HG03442 (cell line): ENCODE results near the gene CNNM4.

Experiments
- ATAC-seq: cut with Tn5 transposase; IDR thresholded peaks from one replicate; pipeline ENCODE4 v1.9.1; 2021; ENCODE audit warnings: mild to moderate bottlenecking, moderate library complexity; ENCODE audit not compliant: unreplicated experiment

CNNM4 gene

GRCh38 chr2:96828436-96828835 is 67.7 kb downstream of the CNNM4 start:
- no peak for ATAC-seq

GRCh38 chr2:96828874-96829273 is 68.2 kb downstream of the CNNM4 start:
- ATAC-seq: no peak

- ATAC-seq: no peak
Observed at GRCh38 chr2:96830044-96830562, 69.4 kb downstream of the CNNM4 start.

- no peak for ATAC-seq
Observed at GRCh38 chr2:96831679-96832078, 71.0 kb downstream of the CNNM4 start.

GRCh38 chr2:96832408-96832753 is 71.7 kb downstream of the CNNM4 start:
- no peak for ATAC-seq

- ATAC-seq: no peak
Observed at GRCh38 chr2:96832754-96833507, 72.2 kb downstream of the CNNM4 start.

GRCh38 chr2:96835830-96836229 is 75.1 kb downstream of the CNNM4 start:
- ATAC-seq: no peak

GRCh38 chr2:96837575-96837974 is 76.9 kb downstream of the CNNM4 start:
- ATAC-seq: no peak

GRCh38 chr2:96838345-96839292 is 77.9 kb downstream of the CNNM4 start:
- ATAC-seq: no peak

GRCh38 chr2:96839293-96839874 is 78.7 kb downstream of the CNNM4 start:
- ATAC-seq: peak; percentile 70

GRCh38 chr2:96839875-96840850 is 79.5 kb downstream of the CNNM4 start:
- ATAC-seq: no peak

- ATAC-seq: no peak
Observed at GRCh38 chr2:96841701-96842495, 81.2 kb downstream of the CNNM4 start.

- ATAC-seq: no peak
Observed at GRCh38 chr2:96842600-96842999, 81.9 kb downstream of the CNNM4 start.

- no peak for ATAC-seq
Observed at GRCh38 chr2:96843538-96844268, 83.0 kb downstream of the CNNM4 start, which contains the start of gene ANKRD23. TSS of gene ANKRD23 (minus strand) at chr2:96844021. CDS start at chr2:96843992, 29 bp downstream.

- ATAC-seq: no peak
Observed at GRCh38 chr2:96844405-96844808, 83.7 kb downstream of the CNNM4 start.

GRCh38 chr2:96846825-96847224 is 86.1 kb downstream of the CNNM4 start:
- no peak for ATAC-seq

GRCh38 chr2:96847586-96847985 is 86.9 kb downstream of the CNNM4 start:
- no peak for ATAC-seq

GRCh38 chr2:96848264-96848663 is 87.6 kb downstream of the CNNM4 start:
- ATAC-seq: no peak

- no peak for ATAC-seq
Observed at GRCh38 chr2:96852667-96853066, 92.0 kb downstream of the CNNM4 start.
